Ramos (cell line): ENCODE measurements around the gene CLK2.
"Not testable (repeated sequence)": the region's sequence is repeated elsewhere in the genome, so short reads cannot be mapped to it uniquely, and the experiment has no call there.

Source experiments
- in situ Hi-C: fragments of 300-500 bp; cut with MboI; formaldehyde crosslinking; loops from one replicate; pipeline ENCODE4 v1.14.3; 2022; ENCODE audit warnings: low sequenced_read_pairs; ENCODE audit not compliant: unreplicated experiment

CLK2 gene

GRCh38 chr1:155297384-155297783 is 24.1 kb upstream of the CLK2 start:
- in situ Hi-C loops, result no loop called here

- in situ Hi-C loops, result no loop called here
These were observed 23.4 kb upstream of the CLK2 start for GRCh38 chr1:155296661-155297060.

- in situ Hi-C loops, result no loop called here
These were observed 22.6 kb upstream of the CLK2 start for GRCh38 chr1:155295942-155296267.

GRCh38 chr1:155295183-155295941 is 22.1 kb upstream of the CLK2 start:
- in situ Hi-C loops, result no loop called here

GRCh38 chr1:155294520-155295182 is 21.3 kb upstream of the CLK2 start:
- in situ Hi-C loops, result no loop called here

- in situ Hi-C loops, result no loop called here
These were observed 19.9 kb upstream of the CLK2 start for GRCh38 chr1:155293086-155293749.

- in situ Hi-C loops, result not testable (repeated sequence)
These were observed 17.7 kb upstream of the CLK2 start for GRCh38 chr1:155291006-155291405.

- in situ Hi-C loops, result no loop called here
These were observed 14.8 kb upstream of the CLK2 start for GRCh38 chr1:155287987-155288543.

- in situ Hi-C loops, result no loop called here
These were observed 13.2 kb upstream of the CLK2 start for GRCh38 chr1:155286544-155286943.

GRCh38 chr1:155285631-155286044 is 12.3 kb upstream of the CLK2 start:
- in situ Hi-C loops, result no loop called here

- in situ Hi-C loops, result no loop called here
These were observed 11.8 kb upstream of the CLK2 start for GRCh38 chr1:155285063-155285462.

GRCh38 chr1:155284476-155284875 is 11.2 kb upstream of the CLK2 start:
- in situ Hi-C loops, result no loop called here

- in situ Hi-C loops, result no loop called here
These were observed 9.3 kb upstream of the CLK2 start for GRCh38 chr1:155282488-155283091.

GRCh38 chr1:155279268-155279667 is 6.0 kb upstream of the CLK2 start:
- in situ Hi-C loops, result no loop called here

GRCh38 chr1:155278689-155279160 is 5.4 kb upstream of the CLK2 start:
- in situ Hi-C loops, result no loop called here

GRCh38 chr1:155277902-155278688 is 4.8 kb upstream of the CLK2 start:
- in situ Hi-C loops, result no loop called here

GRCh38 chr1:155277070-155277901 is 4.0 kb upstream of the CLK2 start, which contains the start of gene HCN3:
HCN3 (plus strand) TSS chr1:155277463; CDS start chr1:155277591, 128 bp downstream.
- in situ Hi-C loops, result no loop called here

- in situ Hi-C loops, result no loop called here
These were observed 600 bp downstream of the CLK2 start for GRCh38 chr1:155272466-155273342.
